GM19099 (cell line): ENCODE data around the gene EGR1.

Experiments
- POLR2A ChIP-seq: IDR thresholded peaks from 3 replicates; pipeline ENCODE4 v1.6.1; 2011; ENCODE audit warnings: low read depth; ENCODE audit not compliant: insufficient read length; ENCODE audit errors: extremely low read depth

Gene EGR1

DNA sequence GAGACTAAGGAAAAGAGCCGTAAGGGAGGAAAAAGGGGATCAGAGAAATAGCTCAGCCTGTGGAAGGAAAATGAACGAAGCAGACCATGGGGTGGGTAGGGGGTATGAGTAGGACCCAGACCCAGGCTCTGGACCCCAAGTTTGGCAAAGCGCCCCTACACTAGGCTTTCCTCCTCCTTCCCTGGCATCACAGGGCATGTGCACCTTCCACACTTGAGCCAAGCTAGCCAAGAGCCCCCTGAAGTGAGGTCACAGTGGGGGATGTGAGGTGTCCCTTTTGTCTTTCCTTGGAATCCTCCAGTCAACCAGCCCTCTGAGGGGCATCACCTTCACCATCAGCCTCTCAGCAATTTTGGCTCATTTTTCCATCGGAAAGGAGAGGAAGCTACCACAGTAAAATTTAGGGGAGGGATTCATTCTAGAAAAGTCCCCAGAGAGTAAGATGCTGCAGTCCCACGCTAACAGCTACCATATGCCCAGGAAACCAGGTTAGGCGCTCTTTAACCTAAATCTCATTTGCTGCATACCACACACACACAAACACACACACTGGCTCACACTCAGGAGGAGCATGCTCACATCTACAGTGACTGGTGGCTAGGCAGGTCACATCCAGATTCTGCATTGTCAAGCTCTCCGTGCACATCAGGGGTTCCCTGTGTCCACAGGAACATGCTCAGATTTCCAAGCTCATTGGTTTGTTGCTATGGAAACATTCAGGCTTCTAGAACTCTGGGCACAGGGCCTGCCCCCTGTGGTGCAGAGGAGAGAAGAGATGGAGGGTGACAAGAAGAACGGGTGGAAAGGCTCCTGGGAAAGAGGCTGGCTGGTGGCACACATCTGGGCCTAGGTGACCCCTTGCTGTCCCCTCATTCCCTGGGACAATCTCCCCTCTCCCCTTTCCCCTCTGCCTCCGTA is 16.5 kb upstream of the EGR1 start:
- no peak for TF ChIP-seq POLR2A

DNA sequence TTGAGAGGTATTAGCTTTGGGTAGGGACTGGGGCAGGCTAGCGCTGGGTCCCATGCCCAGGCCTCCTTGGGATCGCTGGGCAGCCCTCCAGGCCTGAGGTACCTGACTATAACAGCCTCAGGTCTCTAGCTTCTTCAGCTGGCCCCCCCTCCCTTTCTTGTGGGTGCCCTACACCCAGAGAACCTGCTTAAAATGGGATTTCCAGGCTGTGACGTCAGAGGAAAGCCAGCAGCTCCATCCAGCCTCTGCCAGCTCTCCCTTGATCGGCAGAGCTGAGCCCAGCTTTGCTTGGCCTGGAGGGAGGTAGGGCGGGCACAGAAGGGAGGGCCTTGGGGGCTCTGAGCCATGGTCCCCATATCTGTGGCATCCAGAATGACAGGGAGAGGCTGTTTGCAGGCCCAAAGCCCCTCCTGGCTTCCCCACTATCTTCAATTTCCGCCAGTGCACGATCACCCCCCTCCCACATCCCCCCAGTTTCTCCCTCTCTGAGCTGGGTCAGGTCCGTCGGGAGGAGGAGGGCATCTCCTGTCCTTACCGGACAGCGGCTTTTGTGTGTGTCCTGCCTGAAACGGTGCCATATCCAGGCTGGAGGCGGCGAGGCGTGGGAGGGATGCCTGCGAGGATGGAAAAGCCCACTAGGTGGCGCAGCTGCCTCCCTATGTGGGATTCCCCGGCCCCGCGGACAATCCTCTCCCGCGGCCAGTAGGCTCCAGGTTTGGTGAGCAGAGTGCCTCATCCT is 15.6 kb upstream of the EGR1 start:
- TF ChIP-seq POLR2A: no peak

GRCh38 chr5:138450971-138451370 is 14.3 kb upstream of the EGR1 start:
- TF ChIP-seq POLR2A: no peak

DNA sequence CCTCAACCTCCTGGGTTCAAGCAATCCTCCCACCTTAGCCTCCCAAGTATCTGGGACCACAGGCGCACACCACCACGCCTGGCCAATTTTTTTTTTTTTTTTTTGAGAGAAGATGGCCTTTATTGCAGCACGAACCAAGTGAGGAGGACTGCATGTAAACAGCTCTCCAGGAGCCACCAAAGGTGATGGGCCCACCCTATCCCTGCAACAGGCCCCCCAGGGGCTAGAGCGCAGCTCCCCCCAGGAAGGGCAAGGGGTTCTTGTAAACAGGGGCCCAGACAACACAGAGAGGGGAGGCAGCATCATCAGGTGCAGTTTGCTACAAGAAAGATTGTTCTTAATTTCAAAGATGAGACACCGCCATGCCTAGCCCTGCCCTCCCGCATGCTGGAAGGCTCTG is 12.6 kb upstream of the EGR1 start:
- no peak for TF ChIP-seq POLR2A

DNA sequence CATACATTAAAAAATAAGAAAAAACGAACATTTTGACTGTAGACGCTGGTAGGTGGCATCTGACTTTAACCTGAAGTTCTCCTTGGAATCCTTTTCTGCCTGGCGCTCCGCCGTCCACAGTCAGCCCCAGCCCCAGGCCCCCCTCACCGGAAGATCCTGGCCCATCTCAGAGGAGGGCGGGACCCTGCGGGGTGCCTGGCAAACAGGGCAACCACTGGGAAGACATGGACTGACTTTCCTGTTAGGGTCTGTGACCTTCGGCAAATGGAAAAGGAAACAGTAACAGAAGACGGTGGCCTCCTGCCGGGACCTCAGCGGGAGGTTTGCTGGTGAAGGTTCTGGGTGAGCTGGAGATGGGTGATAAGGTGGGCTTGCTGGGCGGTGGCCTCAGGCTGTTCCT is 11.7 kb upstream of the EGR1 start:
- no peak for TF ChIP-seq POLR2A

DNA sequence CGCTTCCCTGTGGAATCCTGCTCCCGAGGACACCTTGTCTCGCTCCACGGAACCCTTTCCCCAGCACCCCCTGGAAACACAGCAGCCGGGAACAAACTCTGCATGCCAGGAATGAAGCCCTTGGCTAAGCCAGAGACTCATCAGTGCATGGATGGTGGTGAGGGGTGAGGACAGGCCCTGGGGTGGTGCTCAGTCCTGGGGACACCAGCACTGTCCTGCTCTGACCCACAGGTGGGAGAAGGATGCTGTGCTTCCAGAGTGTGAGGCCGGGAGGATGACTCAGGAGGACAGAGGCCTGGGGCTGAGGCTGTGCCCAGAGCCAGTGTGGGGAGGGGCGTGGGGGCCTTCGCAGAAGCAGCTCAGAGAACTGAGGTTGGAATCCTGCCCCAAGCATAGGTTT is 11.2 kb upstream of the EGR1 start:
- no peak for TF ChIP-seq POLR2A

DNA sequence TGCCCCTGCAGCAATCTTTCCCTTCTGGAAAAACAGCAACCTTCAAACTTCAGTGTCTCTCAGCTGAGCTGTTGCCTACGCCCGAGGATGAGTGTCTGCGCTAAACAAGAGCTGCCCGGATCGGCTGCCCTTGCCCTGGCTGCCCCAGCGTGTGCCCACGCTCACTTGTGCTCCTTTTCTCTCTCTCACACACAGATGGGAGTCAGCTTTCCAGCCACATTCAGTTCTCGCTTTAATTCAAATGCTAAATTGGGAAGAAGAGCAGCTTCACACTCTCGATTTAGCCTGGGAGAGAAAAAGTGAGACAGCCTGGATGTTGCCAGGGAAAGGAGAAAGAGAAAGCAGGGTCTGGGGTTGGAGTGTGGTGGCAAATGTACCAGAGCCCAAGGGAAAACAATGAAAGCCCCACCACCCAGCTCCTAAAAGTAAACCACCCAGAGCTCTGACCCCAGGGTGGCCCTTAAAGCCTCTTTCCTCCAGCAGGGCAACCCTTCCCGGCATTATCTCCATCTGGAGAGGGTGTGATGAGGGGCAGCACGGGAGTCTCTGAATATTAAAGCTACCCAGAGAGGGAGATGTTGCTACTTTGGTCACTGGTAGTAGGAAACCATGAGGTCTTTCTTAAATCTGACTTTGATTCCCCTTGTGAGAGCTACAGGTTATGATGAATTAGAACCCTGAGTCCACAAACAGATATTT is 9.9 kb upstream of the EGR1 start:
- no peak for TF ChIP-seq POLR2A

GRCh38 chr5:138457531-138458275 is 7.6 kb upstream of the EGR1 start:
- no peak for TF ChIP-seq POLR2A

DNA sequence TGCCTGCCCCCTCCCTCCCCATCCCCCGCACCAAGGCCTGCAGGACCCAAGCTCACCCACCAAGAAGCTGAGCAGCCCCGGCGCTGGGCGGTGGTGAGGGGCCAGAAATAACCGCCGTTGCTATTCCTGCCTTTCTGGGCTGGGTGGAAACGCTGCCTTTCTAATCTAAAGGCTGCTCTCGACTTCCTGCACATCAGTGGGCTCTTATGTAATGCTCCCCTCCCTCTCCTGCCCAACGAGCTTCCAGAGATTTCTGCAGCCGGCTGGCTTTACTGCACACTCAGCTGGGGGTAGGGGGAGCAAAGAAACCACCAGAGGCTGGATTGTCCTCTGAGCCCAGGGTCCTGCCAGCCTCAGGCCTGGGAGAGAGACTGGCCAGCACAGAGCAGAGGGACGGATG is 6.9 kb upstream of the EGR1 start:
- no peak for TF ChIP-seq POLR2A

GRCh38 chr5:138458856-138459255 is 6.4 kb upstream of the EGR1 start:
- TF ChIP-seq POLR2A: no peak

- TF ChIP-seq POLR2A: peak; percentile 28
These were observed 5.9 kb upstream of the EGR1 start for GRCh38 chr5:138459311-138459933.

DNA sequence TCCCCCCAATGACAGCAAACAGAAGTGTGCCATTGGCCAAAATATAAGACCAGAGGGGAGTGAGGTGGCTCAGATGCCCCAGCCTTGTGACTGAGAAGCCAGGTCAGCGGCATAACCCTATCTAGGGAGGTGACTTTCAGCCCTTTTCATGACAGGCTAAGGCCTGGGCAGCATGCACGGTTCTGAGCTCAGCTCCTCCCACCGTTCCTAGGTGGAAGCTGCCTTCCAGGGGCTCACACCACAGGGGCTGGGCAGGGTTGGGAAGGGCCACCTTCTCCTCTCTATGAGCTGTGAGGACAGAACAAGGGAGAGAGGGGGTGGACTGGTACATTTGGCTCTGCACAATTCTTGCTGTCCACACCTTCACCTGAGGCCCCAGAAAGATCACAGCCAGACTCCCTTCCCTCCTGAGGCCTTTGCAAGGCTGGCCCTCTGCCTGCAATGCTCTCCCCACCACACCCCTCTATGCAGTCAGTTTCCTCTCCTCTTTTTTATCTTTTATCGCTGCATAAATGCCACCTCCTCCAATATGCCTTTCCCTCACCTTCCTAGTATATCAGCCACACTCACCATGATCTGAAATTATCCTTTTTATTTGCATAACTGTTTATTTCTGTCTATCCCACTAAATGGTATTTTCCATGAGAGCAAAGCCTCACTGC is 5.1 kb upstream of the EGR1 start:
- no peak for TF ChIP-seq POLR2A

- no peak for TF ChIP-seq POLR2A
These were observed 3.7 kb upstream of the EGR1 start for GRCh38 chr5:138461343-138462125.
